Activated CD8-positive, alpha-beta memory T cell treated with anti-CD3 and anti-CD28 coated beads for 36 hours (primary cell): ENCODE measurements around the gene GNA15. TPM values are rescaled to one million over a fixed set of nuclear protein-coding genes. Genes with fewer than 3 reads are reported as not detected.

Experiments
- CTCF ChIA-PET: fragments of 350-600 bp; sonication (Branson Sonifier 250); formaldehyde crosslinking; loops from one replicate; lab custom pipeline; 2021; ENCODE audit warnings: antibody characterized with exemption; lab: Charles Lee
- POLR2A ChIA-PET: fragments of 350-600 bp; sonication (Branson Sonifier 250); formaldehyde crosslinking; loops from one replicate; lab custom pipeline; 2021; ENCODE audit warnings: antibody characterized with exemption; lab: Charles Lee
- total RNA-seq, 2 experiments: library from RNA; stranded (reverse); gene quantifications; one replicate each; pipeline ENCODE4 v1.2.3, GENCODE V29; 2021

Gene GNA15
- total RNA-seq, 2 experiments from 2014 or later: 2.9 to 3.2 TPM

GRCh38 chr19:3208317-3209207 lies 72.7 kb downstream of the GNA15 start:
- CTCF ChIA-PET: no interaction called here
- POLR2A ChIA-PET: no interaction called here

- POLR2A ChIA-PET: no interaction called here
- CTCF ChIA-PET: interaction anchor here (1.1 to 2.6 kb wide), 3 partner anchors 11 to 408 kb away, joined by 4 to 10 read pairs (median 4); no protein-coding TSS in a partner anchor
These were observed 74.6 kb downstream of the GNA15 start for GRCh38 chr19:3210347-3211017.

GRCh38 chr19:3211191-3211590 lies 75.4 kb downstream of the GNA15 start:
- ChIA-PET CTCF (interaction anchor here (0.7 to 2.6 kb wide), 5 partner anchors 11 to 408 kb away, joined by 3 to 10 read pairs (median 4); no protein-coding TSS in a partner anchor), POLR2A (interaction anchor here (0.5 to 0.6 kb wide), 2 partner anchors 15 to 38 kb away, joined by 3 to 6 read pairs; no protein-coding TSS in a partner anchor)

- CTCF ChIA-PET: no interaction called here
- POLR2A ChIA-PET: interaction anchor here (0.7 kb wide), 1 partner anchor 255 kb away, joined by 3 read pairs; no protein-coding TSS in a partner anchor
These were observed 77.3 kb downstream of the GNA15 start for GRCh38 chr19:3213159-3213558.

Other genes starting within 250 kb of the GNA15 start
- 1 to 10 TPM; 4.2 to 4.5 TPM for gene ZNF57, start 235.1 kb upstream of the GNA15 start, total RNA-seq
- gene ZNF77, start 191.1 kb upstream of the GNA15 start, total RNA-seq: 1 to 10 TPM; 3.8 to 4.4 TPM
- 1 to 10 TPM; 1.3 to 1.6 TPM for gene TLE6, start 158.5 kb upstream of the GNA15 start, total RNA-seq
- 1 to 10 TPM; 3.1 to 3.8 TPM for gene TLE2, start 106.8 kb upstream of the GNA15 start, total RNA-seq
- gene TLE5, start 73.5 kb upstream of the GNA15 start, total RNA-seq: 100 to 1,000 TPM; 278 to 282 TPM
- gene GNA11, start 41.7 kb upstream of the GNA15 start, total RNA-seq: 1 to 10 TPM; 5.2 to 5.7 TPM
- 10 to 100 TPM; 44.4 to 45.6 TPM for gene S1PR4, start 42.7 kb downstream of the GNA15 start, total RNA-seq
- gene NCLN, start 49.9 kb downstream of the GNA15 start, total RNA-seq: 100 to 1,000 TPM; 102 to 106 TPM
- gene CELF5, start 88.6 kb downstream of the GNA15 start, total RNA-seq: under 1 TPM; 0.13 to 0.21 TPM
- gene NFIC, start 230.6 kb downstream of the GNA15 start, total RNA-seq: 10 to 100 TPM; 17.7 to 19.3 TPM